Stimulated activated CD4-positive, alpha-beta T cell treated with anti-CD3 and anti-CD28 coated beads, Interleukin-12 subunit alpha, Interleukin-12 subunit beta, amount 100 ng/mL, for 4 hours (primary cell): ENCODE measurements around the gene PLD4.
A peak's percentile ranks its signal among the peaks of the same experiment; 100 is the strongest.

ENCODE experiments used
- DNase-seq: peaks from one replicate; pipeline ENCODE4 v3.0.0-alpha.2; 2020

Gene PLD4

DNA sequence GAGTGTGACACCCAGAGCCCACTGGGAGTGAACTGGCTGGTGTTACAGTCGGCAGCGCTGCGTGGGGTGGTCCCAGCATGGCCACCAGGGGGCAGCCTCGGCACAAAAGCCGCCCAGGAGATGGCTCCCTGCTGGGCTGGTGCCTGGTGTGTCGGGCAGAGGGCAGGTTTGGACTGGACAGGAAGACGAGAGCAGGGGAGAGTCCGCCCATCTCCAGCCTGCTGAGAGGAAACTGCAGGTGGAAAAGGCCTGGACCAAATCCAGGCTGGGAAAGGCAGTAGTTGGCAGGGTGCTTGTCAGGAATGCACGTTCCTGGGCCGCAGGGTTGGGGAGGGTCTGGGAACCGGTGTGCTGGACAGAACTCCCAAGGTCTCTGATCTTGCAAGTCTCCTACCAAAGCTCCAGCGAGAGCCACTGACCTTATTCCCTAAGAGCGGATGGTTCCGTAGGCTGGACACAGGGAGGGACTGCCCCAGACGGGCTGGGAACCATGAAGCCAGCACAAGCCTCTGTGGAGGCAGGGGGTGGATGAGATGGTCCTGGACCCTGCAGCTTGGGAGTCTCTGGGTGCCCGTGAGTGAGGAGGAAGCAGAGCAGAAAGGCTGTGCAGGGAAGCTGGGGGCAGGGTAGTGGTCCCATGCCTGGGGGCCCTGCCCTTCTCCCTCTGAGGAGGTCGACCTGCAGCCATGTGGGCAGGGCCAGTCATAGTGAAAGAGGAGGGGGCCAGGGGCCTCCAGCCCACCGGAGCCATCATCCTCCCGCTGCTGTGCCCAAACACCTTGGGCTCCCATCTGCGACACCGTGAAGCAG is 51.7 kb downstream of the PLD4 start:
- DNase-seq, result peak; percentile 88

DNA sequence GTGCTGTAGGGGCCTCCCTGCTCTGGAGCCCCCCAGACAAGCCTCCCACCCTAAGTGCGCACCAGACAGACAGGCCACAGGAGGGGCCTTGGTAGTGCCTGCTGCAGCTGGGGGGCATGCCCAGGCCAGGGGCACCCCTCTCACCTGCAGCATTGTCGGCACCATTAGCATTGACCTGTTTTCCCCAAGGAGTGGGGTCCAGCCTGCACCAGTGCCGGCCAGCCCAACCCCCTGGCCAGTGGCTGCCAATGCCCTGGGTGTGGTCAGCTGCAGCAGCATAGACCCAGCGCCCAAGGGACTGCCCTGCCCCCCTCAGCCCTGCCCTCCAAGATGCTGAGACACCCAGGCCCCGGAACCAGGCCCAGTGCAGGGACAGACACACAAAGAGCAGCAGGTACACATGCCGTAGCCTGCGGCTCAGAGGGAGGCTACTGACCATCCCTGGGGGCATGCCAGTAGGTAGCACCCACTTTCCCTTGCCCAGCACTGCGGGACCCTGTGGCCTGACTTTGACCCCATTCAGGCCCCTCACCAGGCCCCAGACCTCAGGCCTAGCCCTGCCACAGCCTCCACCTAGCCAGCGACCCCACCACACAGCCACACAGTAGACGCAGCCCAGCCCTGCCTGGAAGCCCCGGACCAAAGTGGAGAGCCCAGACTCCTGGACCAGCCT is 52.5 kb downstream of the PLD4 start:
- DNase-seq, result no peak

DNA sequence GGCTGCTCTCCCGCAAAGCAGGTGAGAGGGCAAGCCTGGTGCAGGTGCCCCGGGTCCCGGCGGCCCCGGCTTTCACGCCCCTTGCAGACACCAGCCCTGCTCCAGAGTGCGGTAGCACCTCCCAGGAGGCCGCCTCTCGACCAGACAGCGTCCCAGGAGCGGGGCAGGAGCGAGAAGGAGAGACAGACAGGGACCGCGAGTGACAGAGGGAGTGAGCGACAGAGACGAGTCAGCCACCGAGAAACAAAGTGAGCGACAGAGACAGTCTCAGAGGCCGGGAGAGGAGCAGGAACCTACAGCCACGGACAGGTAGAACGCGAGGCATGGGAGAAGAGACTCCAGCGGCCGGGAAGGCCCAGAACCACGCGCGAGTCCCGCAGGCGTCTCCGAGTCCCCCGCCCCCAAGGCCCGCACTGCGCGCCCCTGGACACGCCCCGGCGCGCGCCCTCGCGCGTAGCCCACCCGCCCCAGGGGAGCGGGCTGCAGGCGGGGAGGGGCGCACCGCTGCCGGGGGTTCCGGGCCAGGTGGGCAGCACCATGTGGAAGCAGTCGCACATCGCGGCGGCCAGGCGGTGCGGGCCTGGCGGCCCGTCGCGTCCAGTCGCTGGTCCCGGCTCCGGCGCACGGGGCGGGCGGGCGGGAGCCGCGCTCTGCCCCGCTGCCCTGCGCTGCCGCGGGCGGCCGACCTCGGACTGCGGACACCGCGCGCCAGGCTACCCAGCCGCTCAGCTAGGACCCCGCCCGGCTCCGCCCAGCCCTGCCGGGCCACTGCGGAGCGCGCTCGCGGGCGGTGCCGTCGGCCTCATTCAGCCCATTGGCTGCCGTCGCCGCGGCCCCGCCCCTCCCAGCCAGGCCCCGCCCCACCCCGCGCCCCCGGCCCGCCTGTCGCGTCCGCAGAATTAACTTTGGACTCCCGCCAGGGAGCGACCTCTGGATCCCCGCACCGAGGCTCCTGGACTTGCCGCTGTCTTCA is 53.3 kb downstream of the PLD4 start, which contains the start of gene AHNAK2:
AHNAK2 (minus strand) TSS at position 694 of the 973 bp plus-strand sequence; CDS start at position 557, 137 bp downstream.
- DNase-seq, result peak; percentile 58

DNA sequence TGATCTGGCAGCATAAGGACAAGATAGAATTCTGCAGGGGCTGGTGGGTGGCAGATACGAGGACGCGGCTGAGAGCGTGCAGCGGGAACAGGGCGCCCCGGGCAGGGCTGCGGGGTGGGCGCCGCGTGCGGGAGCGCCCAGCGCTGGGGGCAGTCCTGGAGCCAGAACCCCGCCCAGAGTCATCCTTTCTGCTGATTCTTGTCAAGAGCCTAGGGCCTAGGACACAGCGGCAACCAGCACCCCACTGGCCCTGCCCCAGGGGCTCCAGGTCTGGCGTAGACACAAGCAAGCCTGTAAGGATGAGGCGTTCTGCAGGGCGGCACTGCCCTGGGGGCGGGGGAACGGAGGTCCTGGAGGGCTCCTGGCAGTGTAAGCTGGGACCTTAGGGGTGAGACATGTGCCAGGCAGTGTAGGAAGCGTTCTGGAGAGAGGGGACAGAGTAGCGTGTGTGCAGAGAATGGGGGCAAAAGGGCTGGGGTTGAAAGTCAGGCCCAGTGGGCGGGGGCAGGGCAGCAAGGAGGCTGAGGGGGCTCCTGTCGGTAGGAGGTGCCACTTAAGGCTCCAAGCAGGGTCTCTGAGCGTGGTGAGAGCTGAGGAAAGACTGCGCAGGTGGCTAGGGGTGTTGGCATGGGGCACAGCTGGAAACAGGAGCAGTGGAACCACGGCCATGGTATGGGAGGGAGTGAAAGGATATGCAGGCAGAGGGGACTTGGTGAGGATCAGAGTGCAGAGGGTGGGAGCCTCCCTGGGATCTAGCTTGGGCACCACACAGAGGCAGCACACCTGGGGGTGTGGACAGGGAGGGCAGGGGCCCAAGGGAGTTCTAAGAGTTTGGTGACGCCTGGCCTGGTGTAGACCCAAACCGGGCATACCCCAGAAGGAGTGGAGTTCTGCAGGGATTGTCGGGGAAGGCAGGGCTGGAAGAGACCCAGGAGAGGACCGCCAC is 54.3 kb downstream of the PLD4 start:
- no peak for DNase-seq

DNA sequence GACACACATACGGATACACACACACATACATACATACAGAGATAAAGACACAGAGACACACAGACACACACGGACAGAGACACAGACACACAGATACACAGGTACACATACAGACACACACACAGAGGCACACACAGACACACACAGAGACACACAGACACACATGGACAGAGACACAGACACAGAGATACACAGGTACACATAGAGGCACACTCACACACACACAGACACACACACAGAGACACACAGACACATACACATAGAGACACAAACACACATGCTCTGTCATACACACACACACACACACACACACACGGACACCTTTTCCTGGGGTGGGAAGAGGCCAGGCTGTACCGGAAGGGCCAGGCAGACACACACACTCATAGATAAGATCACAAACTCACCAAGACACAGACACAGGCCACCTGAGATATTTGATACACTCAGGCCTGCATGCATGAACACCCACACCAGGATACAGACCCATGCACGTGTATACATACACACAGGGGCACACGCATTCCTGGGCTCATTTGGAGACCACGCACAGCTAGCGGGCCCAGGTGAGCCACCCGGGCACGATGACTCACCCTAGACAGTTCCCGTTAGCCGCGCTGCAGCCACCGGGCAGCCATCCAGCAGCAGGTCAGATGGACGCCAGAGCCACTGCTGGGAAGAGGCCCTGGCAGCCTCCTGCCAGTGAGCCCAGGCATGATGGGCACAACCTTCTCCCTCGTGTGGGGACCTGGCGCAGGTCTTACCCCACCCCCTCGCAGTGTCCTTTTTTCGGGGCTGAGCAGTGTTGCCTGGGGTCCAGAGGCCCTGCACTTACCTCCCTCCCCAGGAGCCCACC is 55.3 kb downstream of the PLD4 start:
- DNase-seq, result no peak

DNA sequence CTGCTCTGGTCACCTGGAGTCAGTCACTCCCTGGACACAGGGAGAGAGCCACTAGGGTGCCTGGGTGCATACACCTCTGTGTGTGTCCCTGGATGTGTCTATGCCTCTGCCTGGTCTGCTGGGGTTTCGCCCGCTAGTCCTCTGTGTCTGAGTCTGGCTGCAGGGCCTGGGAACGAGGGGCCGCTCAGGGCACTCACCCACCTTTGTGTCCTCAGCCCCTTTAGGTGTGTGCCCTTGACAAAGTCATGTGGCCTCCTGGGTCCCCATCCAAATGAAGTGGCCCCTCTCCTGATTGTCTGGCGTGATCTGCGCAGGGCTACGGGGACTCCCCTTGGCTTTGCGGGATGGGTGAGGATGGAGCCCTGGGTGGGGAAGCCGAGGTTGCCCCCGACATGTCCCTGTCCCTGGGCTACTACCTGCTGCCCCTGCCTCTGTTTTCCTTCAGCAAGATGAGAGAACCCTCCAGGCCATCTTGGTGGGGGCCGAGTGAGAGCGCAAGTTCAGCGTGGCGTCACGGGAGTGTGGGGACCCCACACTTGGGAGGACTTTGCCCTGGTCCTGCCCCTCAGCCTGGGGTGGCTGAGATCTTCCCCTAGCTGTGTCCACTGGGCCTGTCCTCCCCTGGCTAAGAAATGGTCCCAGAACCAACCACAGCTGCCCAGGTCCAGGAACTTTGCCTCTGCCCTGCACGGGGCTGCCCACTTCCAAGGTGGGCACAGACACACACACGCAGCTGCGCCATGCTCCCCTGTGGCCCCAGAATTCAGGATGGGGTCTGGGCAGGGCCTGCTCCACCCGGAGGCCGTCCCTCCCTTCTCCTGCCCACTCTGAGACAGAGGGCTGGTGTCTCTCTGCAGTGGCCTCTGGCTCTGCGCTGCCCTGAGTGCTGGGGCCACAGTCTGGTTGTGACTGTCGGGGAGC is 56.2 kb downstream of the PLD4 start:
- DNase-seq, result no peak

DNA sequence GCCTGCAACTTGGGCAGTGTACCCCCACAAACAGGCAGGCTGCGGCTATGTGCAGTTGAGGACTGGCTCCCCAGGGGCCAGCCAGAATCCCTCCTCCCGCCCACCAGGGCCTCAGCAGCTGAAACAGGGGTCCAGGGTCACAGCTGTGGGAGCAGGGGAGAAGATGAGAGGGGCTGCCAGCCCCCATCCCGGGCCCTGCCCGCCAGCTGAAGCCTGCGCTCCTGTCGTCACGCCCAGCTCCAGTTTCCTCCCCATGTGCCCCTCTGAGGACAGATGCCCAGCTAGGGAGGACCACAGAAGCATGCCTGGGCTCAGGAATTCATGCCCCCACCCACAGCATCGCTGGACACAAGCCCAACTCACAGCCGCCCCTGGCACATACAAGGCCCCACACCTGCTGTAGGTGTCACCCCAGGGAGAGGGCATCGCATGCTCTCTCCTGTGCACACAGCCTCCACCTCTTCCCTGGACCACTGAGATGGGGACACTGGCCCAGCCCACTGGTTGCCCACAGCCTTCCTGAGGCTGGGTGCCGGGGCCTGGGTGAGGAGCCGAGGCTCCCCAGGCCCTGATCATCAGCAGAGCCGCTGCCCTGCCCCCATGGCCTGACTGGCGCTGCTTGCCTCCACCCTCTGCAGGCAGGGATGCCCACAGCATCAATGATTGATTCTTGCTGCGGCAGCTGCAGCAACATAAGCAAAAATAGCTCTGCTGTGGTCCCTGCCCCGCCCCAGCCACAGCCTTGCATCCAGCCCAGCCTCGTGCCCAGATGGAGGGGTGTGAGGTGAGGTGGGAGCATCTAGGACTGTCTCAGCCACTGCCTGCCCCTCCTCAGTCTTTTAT is 57.2 kb downstream of the PLD4 start:
- no peak for DNase-seq

DNA sequence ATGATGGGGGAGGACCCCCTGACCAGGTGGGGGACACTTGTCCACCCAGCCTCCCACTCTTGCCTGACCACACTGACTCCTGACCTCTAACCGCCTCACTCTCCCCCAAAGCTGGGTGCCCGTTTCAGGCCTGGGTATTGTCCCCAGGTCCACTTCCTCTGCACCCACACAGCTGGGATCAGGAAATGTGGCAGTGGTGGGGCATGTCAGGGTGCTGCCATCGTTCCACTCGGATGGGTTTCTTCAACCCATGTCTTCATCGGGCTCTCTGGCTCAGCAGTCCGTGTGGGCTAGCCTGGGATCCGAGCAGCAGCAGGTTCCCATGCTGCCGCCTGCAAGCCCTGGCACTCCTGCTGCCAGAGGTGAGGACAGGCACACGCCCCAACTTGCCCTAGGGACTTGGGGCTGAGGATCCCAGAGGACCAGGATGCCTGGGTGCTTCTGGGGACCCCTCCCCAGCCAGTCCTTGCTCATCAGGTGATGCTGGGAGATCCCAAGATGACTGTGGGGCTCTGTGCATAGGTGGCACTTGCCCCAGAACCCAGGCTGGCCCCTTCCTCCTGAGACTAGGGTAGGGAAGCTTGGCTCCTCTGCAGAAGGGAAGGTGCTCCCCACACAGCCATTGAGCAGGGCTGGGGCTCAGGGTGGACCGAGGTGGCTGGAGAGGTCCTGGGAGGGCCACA is 58.0 kb downstream of the PLD4 start:
- DNase-seq, result no peak
